NCI-H2171 treated with DMSO at 0.1 percent for 48 hours (cell line): ENCODE measurements around the gene LYPLA2.
A peak's percentile ranks its signal among the peaks of the same experiment; 100 is the strongest.

Source experiments
- DNase-seq: peaks from one replicate; lab custom pipeline; 2025; lab: John Stamatoyannopoulos, UW

The LYPLA2 gene

DNA sequence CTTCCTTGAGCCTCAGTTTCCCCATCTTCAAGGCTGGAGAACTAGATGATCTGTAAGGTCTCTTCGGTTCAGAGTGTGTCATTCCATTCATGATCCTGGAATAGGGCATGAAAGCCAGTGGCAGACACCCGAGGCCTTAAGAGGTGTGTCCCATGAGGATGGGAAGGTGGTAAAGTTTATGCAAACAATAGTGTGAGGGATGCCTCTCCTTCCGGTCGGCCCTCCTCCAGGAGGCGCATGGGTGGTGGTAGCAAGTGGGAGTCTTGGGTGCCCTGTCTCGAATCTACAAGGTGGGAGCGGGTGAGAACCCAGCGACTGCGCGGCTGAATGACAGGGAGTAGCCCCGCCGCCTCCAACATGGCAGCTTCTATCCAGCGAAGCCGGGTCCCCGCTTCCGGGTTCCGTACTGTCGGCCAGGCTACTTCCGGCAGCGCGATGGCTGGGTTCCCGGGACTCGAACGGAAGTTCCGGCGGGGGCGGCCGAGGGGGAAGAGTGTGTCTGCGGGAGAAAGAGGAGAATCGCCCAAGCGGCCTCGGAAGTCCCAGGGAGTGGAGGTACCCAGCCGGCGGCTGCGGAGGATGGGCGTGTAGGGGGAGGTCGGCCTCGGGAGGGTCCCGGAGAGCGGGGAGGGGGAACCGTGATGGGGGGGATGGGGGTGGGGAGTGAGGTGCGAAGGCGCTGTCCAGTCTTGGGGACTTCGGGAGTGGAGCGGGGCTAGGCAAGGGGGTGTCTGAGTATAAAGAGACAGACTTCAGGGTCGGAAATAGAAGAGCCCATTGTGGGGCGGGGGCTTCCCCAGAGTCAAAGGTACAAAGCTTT is at the start of gene LYPLA2:
Gene LYPLA2 (plus strand): TSS at position 450 of the 820 bp plus-strand sequence. CDS start 1,538 bp downstream, outside the sequence.
- peak; percentile 97 for DNase-seq

DNA sequence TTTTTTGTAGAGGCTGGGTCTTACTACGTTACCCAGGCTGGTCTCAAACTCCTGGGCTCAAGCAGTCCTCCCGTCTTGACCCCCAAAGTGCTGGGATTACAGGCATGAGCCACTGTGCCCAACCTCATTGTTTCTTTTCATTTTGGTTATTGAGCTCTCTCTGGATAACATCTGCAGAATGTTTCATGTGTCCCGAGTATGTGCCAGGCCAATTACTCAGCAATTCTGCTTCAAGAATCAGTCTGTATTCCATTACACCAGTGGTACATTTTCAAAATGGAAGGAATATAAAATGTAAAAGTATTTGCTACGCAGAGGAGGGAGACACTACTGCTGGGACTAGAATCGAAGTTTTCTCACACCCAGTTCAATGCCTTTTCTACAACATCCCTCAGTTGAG is 49.3 kb upstream of the LYPLA2 start:
- DNase-seq: no peak

DNA sequence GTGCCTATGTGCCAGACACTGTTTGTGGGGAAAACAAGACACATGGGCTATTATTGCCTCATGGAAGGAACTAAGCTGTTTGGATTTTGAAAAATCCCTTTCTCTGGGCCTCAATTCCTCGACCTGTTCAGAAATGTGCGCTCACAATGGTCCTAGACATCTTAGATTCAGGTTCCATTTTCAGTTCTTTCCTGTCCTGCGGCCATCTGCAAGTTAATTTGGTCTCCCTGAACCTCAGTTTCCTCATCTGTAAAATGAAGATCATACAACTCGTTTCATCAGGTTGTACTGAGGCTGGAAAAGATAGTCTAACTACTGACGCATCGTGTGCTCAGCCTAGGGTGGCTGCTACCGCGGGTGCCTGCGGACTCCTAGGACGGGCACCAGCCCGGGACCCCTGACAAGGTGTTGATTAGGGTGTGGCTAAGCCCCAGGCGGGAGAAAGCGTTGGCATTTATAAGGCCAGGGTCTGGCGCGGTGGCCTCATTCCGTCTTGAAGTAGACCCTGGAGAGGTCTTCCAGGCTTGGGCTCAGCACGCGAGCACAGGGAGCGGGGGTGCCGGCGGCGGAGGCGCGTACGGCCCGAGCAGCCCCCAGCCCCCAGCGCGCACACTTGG is 48.2 kb upstream of the LYPLA2 start:
- DNase-seq: no peak

DNA sequence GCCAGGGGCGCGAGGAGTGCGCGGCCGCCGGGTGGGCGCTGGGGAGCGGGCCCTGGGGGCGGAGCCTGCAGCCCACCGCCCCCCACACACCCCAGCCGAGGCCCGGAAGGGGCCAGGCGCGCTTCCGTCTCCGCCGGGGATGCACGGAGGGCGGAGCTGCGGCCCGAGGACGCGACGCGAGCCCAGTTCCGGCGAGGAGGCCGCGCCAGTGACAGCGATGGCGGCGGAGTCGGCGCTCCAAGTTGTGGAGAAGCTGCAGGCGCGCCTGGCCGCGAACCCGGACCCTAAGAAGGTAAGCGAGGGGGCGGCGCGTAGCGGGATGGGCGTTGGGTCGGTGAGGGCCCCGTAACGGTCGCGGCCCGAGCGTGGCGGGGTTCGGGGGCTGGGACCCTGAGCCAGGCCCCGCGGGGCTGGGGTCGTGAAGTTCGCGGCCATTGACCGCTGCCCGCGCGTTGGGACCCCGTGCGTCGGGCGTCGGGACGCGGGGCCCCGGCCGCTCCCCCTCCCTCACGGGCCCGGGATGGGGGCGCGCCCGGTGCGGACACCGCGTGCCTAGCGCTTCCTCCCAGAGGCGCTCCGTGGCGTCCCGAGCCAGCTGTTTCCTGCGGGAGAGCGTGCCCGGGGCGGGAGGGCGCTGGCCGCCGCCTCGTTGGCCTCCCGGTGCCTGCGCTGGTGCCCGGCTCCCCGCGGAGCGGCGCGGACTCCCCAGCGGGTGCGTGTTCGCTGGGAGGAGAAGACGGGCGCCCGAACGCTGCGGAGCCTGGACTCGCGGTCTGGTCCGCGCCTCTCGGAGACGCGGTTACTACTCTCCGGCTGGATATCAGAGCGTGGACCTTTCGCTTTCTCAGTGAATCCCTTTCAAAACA is 47.4 kb upstream of the LYPLA2 start, which contains the start of gene ELOA:
Gene ELOA (plus strand): TSS at position 185 of the 866 bp plus-strand sequence. CDS start 33 bp downstream, at position 218.
- peak; percentile 82 for DNase-seq

DNA sequence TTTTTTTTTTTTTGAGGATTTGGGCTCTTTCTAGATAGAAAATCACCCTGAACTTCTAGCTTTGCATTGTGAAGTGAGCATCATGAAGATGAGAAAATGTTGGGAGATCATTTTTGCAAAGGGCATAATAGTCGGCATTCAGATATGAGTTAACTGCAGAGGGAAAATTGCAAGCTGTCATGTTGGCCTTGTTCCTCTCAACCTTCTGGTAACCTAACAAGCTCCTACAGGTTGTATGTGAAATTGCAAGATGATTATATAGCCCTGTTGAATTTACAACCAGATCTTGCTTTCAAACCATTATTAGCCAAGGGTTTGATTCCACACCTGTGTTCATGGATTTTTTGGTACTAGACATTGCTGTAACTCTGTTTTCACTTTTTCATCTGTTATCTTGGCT is 45.4 kb upstream of the LYPLA2 start:
- peak; percentile 57 for DNase-seq

DNA sequence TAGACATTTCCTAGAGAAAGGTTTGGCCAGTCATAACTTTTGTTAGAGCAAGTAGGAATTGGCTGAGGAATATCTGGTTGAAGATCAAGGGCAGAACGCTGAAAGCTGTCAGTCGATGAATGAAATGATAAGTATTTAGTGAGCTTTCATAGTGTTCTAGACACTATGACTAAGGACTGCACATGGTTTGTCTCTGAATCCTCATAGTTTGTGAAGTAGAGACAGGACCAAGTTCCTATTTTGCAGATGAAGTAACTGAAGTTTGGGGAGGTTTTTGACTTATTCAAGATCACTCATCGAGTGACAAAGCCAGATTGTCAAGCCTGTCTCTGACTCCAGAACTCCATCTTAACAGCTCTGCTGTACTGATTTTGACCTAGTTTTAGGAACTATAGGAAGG is 42.9 kb upstream of the LYPLA2 start:
- no peak for DNase-seq

DNA sequence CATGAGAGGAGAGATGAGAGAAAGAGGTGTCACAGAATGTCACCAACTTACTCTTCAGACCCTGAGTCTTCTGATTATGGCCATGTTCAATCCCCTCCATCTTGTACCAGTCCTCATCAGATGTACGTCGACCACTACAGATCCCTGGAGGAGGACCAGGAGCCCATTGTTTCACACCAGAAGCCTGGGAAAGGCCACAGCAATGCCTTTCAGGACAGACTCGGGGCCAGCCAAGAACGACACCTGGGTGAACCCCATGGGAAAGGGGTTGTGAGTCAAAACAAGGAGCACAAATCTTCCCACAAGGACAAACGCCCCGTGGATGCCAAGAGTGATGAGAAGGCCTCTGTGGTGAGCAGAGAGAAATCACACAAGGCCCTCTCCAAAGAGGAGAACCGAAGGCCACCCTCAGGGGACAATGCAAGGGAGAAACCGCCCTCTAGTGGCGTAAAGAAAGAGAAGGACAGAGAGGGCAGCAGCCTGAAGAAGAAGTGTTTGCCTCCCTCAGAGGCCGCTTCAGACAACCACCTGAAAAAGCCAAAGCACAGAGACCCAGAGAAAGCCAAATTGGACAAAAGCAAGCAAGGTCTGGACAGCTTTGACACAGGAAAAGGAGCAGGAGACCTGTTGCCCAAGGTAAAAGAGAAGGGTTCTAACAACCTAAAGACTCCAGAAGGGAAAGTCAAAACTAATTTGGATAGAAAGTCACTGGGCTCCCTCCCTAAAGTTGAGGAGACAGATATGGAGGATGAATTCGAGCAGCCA is 39.7 kb upstream of the LYPLA2 start:
- peak; percentile 44 for DNase-seq

DNA sequence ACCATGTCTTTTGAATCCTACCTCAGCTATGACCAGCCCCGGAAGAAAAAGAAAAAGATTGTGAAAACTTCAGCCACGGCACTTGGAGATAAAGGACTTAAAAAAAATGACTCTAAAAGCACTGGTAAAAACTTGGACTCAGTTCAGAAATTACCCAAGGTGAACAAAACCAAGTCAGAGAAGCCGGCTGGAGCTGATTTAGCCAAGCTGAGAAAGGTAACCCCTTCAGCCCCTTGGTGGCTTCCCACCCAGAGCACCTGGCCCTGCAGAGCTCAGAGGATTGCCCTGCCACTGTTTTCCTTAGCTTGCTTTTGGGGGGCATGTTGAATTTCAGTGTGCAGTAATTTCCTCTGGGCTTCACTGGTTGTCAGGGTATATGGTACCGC is 39.1 kb upstream of the LYPLA2 start:
- no peak for DNase-seq

DNA sequence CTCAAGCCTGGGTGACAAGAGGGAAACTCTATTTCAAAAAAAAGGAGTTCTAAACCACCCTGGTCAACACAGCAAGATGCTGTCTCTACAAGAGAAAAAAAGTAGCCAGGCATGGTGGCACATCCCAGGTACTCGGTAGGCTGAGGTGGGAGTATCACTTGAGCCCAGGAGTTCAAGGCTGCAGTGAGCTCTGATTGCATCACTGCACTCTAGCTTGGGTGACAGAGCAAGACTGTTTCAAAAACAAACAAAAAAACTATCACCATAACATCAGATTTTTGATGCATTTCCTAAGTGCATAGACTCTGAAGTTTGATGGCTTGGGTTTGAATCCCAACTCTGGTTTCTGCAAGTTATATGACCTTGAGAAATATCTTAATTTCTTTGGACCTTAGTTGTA is 38.0 kb upstream of the LYPLA2 start:
- no peak for DNase-seq

DNA sequence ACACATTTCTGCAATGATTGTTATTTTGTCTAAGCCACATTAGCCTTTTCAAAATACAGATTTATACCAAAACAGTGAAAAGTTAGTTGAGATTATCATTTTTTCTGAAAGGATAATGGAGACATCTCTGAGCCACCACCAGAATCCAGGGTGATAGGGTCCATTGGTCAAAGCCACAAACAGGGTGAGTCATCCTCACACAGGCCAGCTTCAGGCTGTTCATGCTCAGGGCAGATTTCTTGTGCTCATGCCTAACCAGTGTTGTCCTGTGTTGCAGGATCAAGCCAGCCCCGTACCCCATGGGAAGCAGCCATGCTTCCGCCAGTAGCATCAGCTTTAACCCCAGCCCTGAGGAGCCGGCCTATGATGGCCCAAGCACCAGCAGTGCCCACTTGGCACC is 34.3 kb upstream of the LYPLA2 start:
- DNase-seq: no peak

DNA sequence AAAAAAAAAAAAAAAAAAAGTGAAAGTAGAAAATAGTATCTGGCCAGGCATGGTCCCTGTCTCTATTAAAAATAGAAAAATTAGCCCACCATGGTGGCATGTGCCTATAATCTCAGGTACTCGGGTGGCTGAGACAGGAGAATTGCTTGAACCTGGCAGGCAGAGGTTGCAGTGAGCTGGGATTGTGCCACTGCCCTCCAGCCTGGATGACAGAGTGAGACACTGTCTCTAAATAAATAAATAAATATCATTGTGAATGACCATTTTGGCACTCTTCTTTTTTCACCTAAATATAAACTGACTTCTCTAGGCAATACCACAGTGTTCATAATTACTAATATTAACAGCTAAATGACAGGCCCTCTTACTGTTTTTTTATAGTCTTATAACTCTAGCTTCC is 33.1 kb upstream of the LYPLA2 start:
- no peak for DNase-seq

DNA sequence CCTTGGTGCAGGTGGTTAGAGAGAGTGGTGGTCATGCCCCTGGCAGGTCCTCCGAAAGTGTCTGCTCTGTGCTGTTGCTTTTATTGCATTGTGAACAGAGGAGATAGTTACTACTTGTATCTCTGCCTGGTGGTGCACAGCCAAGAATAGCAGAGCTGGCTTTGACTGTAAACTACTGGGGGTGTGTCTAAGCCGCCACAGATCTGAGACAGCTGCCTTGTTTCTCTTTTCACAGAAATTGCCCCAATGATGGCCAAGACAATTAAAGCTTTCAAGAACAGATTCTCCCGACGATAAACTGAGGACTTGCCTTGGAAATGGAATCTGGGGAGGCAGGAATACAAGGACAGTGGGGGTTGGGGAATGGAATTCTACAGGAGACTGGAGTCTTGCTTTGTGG is 31.7 kb upstream of the LYPLA2 start:
- no peak for DNase-seq

DNA sequence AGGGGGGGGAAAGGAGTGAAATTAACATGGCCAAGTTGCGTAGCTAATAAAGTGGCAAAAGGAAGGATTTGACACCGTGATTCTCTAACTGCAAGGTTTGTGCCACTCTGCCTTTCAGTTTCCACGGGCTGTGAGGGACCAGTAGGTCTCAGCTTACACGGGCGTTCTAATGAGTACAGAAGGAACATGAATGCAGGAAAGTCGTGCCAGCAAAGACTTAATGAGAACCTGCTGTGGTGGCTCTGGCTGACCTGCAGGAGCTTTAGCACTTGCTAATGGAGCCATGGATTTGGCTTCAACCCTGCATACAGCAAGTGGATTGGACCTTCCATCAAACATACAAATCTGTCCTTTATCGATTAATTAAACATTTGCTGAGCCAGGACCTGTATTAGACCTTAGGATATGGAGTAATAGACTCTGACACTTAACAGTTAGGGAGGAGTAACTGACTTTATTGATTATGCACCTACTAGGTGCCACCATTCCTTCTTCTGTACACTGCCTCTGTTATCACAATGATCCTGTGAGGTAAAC is 27.8 kb upstream of the LYPLA2 start:
- DNase-seq: no peak

DNA sequence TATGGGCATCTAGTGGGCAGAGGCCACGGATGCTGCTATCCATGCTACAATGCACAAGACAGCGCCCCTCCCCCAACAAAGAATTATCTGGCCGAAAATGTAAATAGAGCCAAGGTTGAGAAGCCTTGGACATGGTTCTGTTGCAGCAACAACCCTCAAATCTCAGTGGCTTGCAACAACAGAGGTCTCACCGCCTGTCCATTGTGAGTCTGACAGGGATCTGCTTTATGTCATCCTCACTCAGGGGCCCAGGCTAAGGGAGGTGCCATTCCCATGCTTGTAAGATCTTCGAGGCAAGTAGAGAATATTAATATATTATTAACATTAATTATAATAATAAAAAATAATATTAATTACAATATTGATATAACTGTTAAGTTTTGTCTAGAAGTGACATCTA is 22.2 kb upstream of the LYPLA2 start:
- no peak for DNase-seq

DNA sequence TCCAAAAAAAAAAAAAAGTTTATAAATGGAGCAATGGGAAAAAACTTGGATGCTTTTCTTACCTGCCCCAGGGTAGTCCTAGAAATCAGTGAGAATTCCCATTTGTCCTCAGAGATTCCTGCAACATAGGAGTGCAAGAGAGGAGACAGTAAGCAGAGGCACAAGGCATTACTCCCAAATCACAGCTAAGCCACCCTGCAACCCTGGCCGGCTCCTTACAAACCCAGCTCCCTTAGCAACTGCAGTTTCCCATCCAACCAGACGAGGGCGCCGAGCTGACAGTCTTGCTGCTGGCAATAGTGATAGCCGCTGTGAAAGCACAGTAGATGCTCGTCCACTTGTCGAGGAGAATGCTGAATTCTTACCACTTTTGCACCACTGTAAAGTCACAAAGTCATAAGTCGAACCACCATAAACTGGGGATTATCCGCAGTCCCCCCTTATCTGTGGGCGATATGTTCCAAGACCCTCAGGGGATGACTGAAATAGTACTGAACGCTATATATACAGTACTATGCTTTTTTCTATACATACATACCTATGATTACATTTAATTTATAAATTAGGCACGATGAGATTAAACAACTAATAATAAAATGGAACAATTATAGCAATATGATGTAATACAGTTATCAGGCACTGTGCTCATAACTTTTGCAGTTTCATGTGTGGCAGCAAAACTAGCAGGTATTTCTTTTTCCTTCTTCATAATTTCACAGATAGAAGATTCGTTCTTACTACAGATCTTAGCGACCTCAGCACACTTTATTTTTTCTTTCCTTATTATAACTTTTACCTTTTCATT is 18.7 kb upstream of the LYPLA2 start:
- peak; percentile 87 for DNase-seq

DNA sequence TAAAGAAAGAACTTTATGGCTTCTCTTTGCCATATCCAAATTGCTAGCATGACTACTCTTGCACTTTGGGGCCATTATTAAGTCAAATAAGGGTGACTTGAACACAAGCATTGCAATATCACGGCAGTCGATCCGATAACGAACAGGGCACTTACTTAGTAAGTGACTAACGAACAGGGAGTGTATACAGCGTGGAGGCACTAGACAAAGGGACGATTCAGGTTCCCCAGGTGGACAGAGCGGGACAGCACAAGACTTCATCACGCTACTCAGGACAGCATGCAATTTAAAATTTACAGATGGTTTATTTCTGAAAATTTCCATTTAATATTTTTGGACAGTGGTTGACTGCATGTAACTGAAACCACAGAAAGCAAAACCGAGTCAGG is 18.1 kb upstream of the LYPLA2 start:
- no peak for DNase-seq

DNA sequence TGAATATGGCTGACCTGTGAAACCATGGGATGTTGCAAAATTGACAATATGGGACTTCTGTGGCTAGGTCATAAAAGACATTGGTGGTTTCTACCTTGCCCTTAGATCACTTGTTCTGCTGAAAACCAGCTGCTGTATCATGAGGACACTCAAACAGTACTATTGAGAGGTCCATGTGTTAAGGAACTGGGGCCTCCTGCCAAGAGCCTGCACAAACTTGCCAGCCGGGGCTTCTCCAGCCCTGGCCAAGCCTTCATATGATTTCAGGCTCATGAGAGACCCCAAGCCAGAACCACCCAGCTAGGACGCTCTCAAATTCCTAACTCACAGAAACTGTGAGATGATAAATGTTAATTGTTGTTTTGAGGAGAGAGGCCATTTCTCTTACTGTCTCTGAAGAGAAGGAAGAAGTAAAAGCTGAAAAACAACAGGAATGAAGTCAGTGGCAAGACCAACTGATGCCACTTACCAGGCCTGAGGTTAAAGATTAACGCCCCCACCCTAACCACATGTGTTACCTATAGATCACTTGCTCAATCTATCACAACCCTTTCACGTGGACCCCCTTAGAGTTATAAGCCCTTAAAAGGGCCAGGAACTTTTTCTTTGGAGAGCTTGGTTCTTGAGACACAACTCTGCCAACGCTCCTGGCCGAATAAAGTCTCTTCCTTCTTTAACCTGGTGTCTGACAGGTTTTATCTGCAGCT is 16.6 kb upstream of the LYPLA2 start:
- no peak for DNase-seq

DNA sequence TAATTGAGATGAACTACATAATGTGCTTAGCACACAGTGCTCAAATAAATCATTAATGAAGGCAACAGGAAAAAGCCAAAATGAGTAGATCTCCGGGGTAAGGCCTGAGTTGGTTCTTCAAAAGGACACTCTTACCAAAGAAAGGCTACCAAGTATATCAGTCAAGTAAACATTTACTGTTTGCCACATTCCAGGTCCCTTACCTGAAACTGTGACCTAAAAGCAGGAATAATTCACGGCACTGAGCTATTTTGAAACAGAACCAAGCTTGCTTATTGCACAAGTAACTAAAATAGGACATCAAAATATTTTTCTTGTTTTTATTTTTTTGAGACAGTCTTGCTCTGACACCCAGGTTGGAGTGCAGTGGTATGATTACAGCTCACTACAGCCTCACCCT is 14.7 kb upstream of the LYPLA2 start:
- DNase-seq: no peak

DNA sequence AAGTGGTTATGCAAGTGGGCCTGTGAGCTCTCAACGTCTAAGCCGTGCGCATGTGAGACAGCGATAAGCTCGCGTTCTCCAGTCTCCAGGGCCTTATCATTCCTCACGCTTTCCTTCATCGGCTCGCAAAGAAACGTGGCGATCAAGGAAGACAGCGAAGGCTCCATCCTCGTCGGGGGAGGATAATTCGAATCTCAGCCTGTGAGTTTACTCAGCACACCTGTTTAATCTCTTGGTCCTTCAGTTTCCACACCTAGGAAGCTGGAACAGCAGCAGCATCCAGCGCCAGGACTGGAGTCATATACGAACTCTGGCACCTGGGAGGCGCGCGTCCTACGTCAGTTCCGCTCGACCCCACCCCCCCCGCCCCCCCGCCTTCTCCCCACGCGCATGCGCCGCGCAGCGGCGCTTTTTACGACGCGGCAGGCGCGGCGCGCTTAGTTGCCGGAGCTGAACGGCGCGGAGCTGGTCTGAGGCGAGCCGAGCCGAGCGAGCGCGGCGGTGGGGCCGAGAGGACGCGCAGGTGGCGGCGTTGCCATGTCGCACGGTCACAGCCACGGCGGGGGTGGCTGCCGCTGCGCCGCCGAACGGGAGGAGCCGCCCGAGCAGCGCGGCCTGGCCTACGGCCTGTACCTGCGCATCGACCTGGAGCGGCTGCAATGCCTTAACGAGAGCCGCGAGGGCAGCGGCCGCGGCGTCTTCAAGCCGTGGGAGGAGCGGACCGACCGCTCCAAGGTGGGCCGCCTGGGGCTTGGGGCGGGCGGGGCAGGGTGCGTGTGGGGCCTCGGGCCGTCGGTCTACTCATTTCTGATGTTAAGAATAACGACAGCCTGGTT is 12.7 kb upstream of the LYPLA2 start, which contains the start of gene PITHD1:
Gene PITHD1 (plus strand): TSS at position 440 of the 836 bp plus-strand sequence. CDS start 98 bp downstream, at position 538.
- peak; percentile 97 for DNase-seq
